Right lobe of liver (tissue), 6 donors: ENCODE measurements around the gene COL18A1. TPM values are rescaled to one million over a fixed set of nuclear protein-coding genes. Genes with fewer than 3 reads are reported as not detected.

Experiments used
- ATAC-seq, 4 donors: fragments of 200-7000 bp; cut with Tn5 transposase; one replicate each; pipeline ENCODE4 v1.9.1; 2020; ENCODE audit warnings: mild to moderate bottlenecking in 4 of 4, moderate library complexity in 4 of 4
- DNase-seq, 3 donors: peaks; one replicate each; pipeline ENCODE4 v3.0.0-alpha.2; 2020
- H3K27ac ChIP-seq, 3 donors: fragments of 200-600 bp; one replicate each; pipeline ENCODE4 v1.8.0; 2022
- H3K27me3 ChIP-seq, 2 donors: fragments of 200-600 bp; one replicate each; pipeline ENCODE4 v1.8.0; 2022
- H3K36me3 ChIP-seq, 4 donors: fragments of 200-600 bp; sonication (generic) in 1 of 4; one replicate each; pipeline versions ENCODE4 v1.5.1 to v1.8.0; 2017 to 2022; ENCODE audit warnings: control low read depth in 1 of 4
- H3K4me1 ChIP-seq, 4 donors: fragments of 200-600 bp; sonication (generic) in 1 of 4; one replicate each; pipeline versions ENCODE4 v1.5.1 to v1.8.0; 2017 to 2022; ENCODE audit warnings: control low read depth in 1 of 4
- H3K4me3 ChIP-seq, 3 donors: fragments of 200-600 bp; one replicate each; pipeline ENCODE4 v1.8.0; 2022
- H3K9me3 ChIP-seq, 4 donors: fragments of 200-600 bp; sonication (generic) in 1 of 4; one replicate each; pipeline versions ENCODE4 v1.5.1 to v1.8.0; 2017 to 2022; ENCODE audit warnings: control low read depth in 1 of 4
- POLR2A ChIP-seq: fragments of 450-650 bp; IDR thresholded peaks from one replicate; pipeline ENCODE4 v1.6.1; 2017; ENCODE audit warnings: antibody characterized with exemption, mild to moderate bottlenecking
- WGBS: methylation state at CpG from one replicate; pipeline ENCODE4 v1.1.6; 2018; ENCODE audit warnings: low coverage, low lambda C conversion rate; ENCODE audit not compliant: insufficient coverage; ENCODE audit errors: missing lambda C conversion rate; 5-methylcytosine and 5-hydroxymethylcytosine counted together
- intact Hi-C, 2 donors: fragments of 100-400 bp; cut with DNase I; formaldehyde crosslinking; loops; one replicate each; pipeline versions ENCODE4 v1.11.2 to v1.14.1; 2022
- total RNA-seq, 6 experiments: library from RNA; depleted of rRNA in 2 of 6; stranded (reverse); fragments of >200 nt in 2 of 6; fragmentation: NEBNext Ultra II Directional in 3 of 6; extraction: Animal tissue kit (Norgen Biotek cat#: 25700) in 3 of 6; gene quantifications; one replicate each; pipeline versions ENCODE4 v1.1.0 to v1.2.4, GENCODE V29; 2016 to 2023
- TF ChIP-seq, protein P1 (sequence below), 4 donors: fragments of 200-600 bp in 3 of 4; fragments of 450-650 bp in 1 of 4; IDR thresholded peaks; one replicate each; pipeline versions ENCODE4 v1.5.1 to v1.8.0; 2016 to 2022; ENCODE audit warnings: antibody characterized with exemption in 4 of 4, mild to moderate bottlenecking in 2 of 4
- donor health status: DM: no; HTN: yes; CAD: no.
- donor health status: DM: no; HTN: no; CAD: no.
- donor health status: DM: no; HTN: no; CAD: no.
- donor health status: DM: no; HTN: yes; CAD: no.
- donor health status: DM: no; HTN: yes; CAD: no.

Gene COL18A1
- total RNA-seq, 6 experiments from 2014 or later = 261 to 487 (median 297) TPM

DNA sequence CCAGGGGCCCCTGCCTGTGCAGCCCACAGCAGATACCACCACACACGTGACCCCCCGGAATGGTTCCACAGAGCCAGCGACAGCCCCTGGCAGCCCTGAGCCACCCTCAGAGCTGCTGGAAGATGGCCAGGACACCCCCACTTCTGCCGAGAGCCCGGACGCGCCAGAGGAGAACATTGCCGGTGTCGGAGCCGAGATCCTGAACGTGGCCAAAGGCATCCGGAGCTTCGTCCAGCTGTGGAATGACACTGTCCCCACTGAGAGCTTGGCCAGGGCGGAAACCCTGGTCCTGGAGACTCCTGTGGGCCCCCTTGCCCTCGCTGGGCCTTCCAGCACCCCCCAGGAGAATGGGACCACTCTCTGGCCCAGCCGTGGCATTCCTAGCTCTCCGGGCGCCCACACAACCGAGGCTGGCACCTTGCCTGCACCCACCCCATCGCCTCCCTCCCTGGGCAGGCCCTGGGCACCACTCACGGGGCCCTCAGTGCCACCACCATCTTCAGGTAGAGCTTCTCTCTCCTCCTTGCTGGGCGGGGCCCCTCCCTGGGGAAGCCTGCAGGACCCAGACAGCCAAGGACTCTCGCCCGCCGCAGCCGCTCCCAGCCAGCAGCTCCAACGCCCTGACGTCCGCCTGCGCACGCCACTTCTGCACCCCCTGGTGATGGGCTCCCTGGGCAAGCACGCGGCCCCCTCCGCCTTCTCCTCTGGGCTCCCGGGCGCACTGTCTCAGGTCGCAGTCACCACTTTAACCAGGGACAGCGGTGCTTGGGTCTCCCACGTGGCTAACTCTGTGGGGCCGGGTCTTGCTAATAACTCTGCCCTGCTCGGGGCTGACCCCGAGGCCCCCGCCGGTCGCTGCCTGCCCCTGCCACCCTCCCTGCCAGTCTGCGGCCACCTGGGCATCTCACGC lies 51.0 kb downstream of the COL18A1 start:
- intact Hi-C loops = no loop called here
- no peaks in the 10 kb centered on the region for H3K9me3 ChIP-seq
- peaks cover 0 to 4% (median 0%) of the 10 kb centered on the region in 4 donors for H3K36me3 ChIP-seq
- peak overlapping the region; percentile 16 to 78 (median 78) for H3K27ac ChIP-seq
- WGBS = 0% methylated on average over 2 of the region's 47 CpGs
- peak overlapping the region; percentile 69 to 91 (median 79) for H3K4me3 ChIP-seq
- peaks cover 0 to 46% (median 18%) of the 10 kb centered on the region in 4 donors for H3K4me1 ChIP-seq
- no peaks in the 10 kb centered on the region for H3K27me3 ChIP-seq
- peak; percentile 38 to 63 (median 58) for DNase-seq
- TF ChIP-seq, protein P1, sequence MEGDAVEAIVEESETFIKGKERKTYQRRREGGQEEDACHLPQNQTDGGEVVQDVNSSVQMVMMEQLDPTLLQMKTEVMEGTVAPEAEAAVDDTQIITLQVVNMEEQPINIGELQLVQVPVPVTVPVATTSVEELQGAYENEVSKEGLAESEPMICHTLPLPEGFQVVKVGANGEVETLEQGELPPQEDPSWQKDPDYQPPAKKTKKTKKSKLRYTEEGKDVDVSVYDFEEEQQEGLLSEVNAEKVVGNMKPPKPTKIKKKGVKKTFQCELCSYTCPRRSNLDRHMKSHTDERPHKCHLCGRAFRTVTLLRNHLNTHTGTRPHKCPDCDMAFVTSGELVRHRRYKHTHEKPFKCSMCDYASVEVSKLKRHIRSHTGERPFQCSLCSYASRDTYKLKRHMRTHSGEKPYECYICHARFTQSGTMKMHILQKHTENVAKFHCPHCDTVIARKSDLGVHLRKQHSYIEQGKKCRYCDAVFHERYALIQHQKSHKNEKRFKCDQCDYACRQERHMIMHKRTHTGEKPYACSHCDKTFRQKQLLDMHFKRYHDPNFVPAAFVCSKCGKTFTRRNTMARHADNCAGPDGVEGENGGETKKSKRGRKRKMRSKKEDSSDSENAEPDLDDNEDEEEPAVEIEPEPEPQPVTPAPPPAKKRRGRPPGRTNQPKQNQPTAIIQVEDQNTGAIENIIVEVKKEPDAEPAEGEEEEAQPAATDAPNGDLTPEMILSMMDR (IDR thresholded peaks at IDR 0.05) = no peak
- TF ChIP-seq POLR2A = peak; percentile 6
- ATAC-seq = peak in 1 of 4 donors; percentile 1

DNA sequence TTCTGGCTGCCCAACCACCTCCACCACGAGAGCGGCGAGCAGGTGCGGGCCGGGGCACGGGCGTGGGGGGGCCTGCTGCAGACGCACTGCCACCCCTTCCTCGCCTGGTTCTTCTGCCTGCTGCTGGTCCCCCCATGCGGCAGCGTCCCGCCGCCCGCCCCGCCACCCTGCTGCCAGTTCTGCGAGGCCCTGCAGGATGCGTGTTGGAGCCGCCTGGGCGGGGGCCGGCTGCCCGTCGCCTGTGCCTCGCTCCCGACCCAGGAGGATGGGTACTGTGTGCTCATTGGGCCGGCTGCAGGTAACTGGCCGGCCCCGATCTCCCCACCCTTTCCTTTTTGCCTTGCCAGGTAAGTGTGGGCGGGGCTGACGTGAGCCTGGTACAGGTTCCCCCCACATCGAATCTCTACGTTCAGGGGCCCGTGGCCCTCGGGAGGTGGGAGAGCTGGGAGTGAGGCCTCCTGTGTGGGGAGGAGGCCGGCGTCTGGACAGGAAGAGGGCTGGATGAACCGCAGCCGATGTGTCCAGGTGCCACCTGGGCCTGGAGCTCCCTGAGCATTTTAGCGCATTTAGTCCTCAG lies 51.7 kb downstream of the COL18A1 start:
- Histone ChIP-seq H3K27ac (peak overlapping the region in 2 of 3 donors; percentile 78), H3K4me3 (peak overlapping the region; percentile 69 to 91 (median 79)), H3K9me3 (no peaks in the 10 kb centered on the region), H3K27me3 (no peaks in the 10 kb centered on the region), H3K4me1 (peaks cover 0 to 50% (median 22%) of the 10 kb centered on the region in 4 donors), H3K36me3 (peaks cover 0 to 11% (median 0%) of the 10 kb centered on the region in 4 donors)
- WGBS = 28% methylated on average over 10 of the region's 38 CpGs
- intact Hi-C loops = no loop called here
- ATAC-seq (peak in 1 of 4 donors; percentile 3), DNase-seq (peak in 1 of 3 donors; percentile 65)
- TF ChIP-seq POLR2A = no peak
- TF ChIP-seq, protein P1 (IDR thresholded peaks at IDR 0.05) = no peak

DNA sequence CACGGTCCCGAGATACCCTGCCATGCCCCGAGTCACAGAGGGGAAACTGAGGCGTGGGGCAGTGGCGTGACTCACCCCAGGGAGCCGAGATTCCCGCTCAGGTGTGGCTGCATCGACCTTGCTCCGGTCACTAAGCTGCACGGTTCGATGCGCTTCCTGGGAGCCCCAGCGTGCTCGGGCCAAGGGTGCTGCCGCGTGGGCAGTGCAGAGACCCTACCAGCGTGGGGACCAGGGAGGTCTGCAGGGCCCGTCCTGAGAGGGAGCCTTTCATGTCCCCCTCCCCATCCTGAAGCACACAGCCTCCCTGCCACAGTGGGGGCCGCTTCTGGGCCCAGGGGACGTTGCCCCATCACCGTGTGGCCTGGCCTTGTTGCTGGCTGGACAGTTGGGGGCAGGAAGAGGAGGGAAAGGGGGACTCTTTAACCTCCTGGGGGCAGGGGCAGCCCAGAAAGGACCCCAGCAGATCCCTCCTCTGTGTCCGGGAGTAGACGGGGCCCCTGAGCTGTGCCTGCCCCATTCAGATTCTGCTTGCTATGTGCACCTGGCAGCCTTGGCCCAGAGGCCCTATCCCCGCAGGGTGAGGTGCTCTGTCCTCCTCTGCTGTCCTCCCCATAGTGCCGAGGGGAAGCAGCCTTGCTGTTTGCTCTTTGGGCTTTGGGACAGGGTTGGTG lies 52.3 kb downstream of the COL18A1 start:
- peaks cover 0 to 56% (median 24%) of the 10 kb centered on the region in 4 donors for H3K4me1 ChIP-seq
- peak overlapping the region; percentile 11 to 78 (median 78) for H3K27ac ChIP-seq
- DNase-seq = peak in 2 of 3 donors; percentile 27 to 55
- TF ChIP-seq, protein P1 (IDR thresholded peaks at IDR 0.05) = no peak
- no peak for TF ChIP-seq POLR2A
- intact Hi-C loops = no loop called here
- peaks cover 0 to 14% (median 0%) of the 10 kb centered on the region in 4 donors for H3K36me3 ChIP-seq
- no CpG with 5 or more reads among the region's 25 CpGs for WGBS
- no peaks in the 10 kb centered on the region for H3K27me3 ChIP-seq
- H3K4me3 ChIP-seq = peak overlapping the region; percentile 69 to 91 (median 79)
- no peaks in the 10 kb centered on the region for H3K9me3 ChIP-seq
- no peak for ATAC-seq

DNA sequence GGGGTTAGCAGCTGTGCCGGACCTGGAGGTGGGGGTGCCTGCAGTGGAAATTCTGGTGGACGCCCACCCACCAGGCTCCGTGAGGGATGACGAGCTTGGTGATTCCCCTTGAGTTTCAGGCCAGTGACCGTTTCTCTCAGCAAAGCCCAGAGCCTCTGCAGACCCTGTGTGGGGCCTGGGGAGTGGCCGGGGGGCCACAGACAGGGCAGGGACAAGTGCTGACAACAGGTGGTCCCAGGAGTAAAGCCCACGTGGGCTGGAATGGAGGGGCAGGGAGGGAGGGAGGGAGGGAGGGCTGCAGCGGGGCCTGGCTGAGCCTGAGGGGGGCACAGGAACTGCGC lies 52.8 kb downstream of the COL18A1 start:
- H3K9me3 ChIP-seq = no peaks in the 10 kb centered on the region
- H3K27me3 ChIP-seq = no peaks in the 10 kb centered on the region
- intact Hi-C loops = no loop called here
- H3K36me3 ChIP-seq = peaks cover 0 to 14% (median 0%) of the 10 kb centered on the region in 4 donors
- peak overlapping the region; percentile 69 to 91 (median 79) for H3K4me3 ChIP-seq
- DNase-seq (no peak), ATAC-seq (no peak)
- H3K27ac ChIP-seq = peak overlapping the region in 2 of 3 donors; percentile 11 to 29
- peaks cover 0 to 61% (median 26%) of the 10 kb centered on the region in 4 donors for H3K4me1 ChIP-seq
- TF ChIP-seq POLR2A = no peak
- TF ChIP-seq, protein P1 (IDR thresholded peaks at IDR 0.05) = no peak
- no CpG with 5 or more reads among the region's 9 CpGs for WGBS
